HG02571 (cell line): ENCODE measurements around the gene LRCOL1.
"Not testable (repeated sequence)": the region's sequence is repeated elsewhere in the genome, so short reads cannot be mapped to it uniquely, and the experiment has no call there.

Source experiments
- ATAC-seq: cut with Tn5 transposase; IDR thresholded peaks from one replicate; pipeline ENCODE4 v1.9.1; 2021; ENCODE audit warnings: mild to moderate bottlenecking, moderate library complexity; ENCODE audit not compliant: unreplicated experiment

The LRCOL1 gene

DNA sequence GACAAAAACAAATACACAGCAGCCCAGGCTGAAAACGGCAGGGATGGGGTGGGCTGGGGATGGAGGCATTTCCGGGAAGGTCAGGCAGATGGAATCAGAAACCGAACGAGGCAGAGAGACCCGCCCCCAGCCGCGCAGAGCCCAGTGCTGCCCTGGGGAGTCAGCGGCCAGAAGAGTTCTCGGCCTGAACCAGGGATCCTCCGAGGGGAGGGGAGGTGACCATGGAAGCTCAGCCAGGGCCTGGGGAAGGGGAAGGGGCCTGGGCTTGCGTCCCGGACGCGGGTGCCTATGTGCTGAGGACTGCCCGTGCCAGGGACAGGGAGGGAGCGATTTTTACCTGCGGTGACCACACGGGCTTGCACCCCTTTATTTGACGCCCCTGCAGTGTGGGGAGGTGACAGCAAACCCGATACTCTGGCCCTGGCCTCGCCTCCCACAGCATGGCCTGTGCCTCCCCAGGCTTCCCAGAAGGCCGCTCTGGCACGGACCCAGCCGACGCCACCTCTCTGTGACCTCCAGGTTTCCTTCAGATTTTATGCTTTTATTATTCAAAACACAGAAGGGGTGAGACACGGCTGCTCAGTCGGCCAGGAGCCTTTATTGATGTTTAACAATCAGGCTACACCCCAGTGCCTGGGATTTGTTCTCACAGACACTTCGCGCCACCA is 7.7 kb downstream of the LRCOL1 start:
- no peak for ATAC-seq

DNA sequence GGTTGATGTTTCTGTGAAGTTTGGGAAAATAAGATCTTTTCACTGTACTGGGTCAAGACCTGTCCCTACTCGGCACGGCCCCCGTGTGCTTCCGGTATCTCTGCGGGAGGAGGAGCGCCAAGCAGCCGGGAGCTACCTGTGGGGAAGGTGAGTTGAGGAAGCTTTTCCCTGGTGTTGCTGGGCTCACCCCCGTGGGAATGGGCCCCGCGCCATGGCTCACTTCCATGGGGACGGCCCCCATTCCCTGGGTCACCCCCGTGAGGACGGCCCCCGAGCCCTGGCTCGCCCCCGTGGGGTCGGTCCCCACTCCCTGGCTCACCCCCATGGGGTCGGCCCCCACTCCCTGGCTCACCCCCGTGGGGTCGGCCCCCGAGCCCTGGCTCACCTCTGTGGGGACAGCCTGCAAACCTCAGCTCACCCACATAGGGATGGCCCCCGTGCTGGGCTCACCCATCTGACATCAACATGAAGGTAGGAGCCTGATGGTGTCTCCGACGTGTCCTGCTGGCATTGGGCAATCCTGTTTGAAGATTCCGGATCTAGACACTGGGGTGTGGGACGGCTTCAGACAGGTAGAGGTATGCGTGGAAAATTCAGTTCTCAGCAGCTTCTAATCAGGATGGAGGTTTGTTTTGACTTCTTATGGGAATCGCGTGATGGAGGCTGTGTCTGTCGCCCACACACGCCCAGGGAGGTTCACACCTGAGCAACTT is 9.1 kb downstream of the LRCOL1 start:
- no peak for ATAC-seq

DNA sequence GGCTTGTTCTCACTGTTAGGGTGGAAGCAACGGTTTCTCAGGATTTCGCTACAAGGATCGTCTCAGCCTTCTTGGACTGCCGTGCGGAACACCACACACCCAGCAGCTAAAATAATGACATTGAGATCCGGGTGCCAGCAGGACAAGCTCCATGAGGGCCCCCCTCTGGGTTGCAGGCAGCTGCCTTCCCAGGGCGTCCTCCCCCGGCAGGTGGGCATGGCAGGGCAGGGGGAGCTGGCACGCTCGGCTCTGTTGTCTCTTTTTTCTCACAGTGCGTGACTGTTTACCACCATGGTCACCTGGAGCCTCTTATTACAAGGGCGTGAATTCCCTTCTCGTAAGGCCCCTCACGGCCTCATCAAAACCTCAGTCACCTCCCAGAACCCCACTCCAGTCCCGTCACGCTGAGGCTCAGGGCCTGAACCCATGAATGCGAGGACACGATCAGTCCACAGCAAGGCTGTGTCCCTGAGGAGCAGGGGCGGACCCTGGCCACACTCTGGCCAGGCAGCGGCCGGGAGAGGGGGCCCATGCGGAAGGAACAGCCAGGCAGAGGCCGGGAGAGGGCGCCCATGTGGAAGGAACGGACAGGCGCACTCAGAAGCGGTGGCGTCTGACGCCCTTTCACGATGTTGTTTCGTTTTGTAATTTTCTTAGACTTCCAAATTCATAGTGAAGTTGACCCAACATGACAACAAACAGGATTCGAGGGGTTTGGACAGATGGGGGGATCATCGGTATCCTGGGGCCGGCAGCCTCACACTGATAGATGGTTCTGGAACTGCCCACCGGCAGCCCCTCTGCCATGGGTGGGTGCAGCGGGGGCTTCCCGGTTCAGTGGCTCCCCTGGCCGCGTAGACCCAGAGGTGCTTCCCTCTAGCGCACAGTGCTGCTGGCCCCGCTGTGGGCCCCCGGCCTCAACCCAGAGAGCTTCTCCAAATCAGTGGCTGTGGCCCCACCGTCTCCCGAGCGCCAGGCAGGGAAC is 10.0 kb downstream of the LRCOL1 start:
- no peak for ATAC-seq

DNA sequence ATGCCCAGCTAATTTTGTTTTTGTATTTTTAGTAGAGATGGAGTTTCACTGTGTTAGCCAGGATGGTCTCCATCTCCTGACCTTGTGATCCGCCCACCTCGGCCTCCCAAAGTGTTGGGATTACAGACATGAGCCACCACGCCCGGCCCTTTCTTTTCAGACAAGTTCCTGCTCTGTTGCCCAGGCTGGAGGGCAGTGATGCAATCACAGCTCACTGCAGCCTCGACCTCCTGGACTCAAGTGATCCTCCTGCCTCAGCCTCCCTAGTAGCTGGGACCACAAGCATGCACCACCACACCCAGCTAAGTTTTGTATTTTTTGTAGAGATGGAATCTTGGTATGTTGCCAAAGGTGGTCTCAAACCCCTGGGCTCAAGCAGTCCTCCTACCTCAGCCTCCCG is 10.9 kb downstream of the LRCOL1 start:
- ATAC-seq = not testable (repeated sequence)

- no peak for ATAC-seq
Measured at GRCh38 chr12:132597333-132598316, 12.8 kb downstream of the LRCOL1 start.

GRCh38 chr12:132596016-132596415 is 14.4 kb downstream of the LRCOL1 start:
- ATAC-seq = no peak

DNA sequence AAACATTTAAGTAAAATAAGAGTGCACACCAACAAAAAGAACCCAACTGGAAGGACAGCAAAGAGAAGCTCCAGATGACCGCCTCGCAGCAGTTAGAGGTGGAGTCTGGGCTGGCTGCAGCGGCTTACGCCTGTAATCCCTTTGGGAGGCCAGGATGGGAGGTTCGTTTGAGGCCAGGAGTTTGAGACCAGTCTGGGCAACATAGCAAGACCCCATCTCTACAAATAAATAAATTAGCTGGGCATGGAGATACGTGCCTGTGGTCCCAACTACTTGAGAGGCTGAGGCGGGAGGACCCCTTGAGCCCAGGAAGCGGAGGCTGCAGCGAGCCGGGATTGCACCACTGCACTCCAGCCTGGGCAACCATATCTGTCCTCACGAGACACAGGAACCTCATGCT is 15.2 kb downstream of the LRCOL1 start:
- ATAC-seq = no peak

DNA sequence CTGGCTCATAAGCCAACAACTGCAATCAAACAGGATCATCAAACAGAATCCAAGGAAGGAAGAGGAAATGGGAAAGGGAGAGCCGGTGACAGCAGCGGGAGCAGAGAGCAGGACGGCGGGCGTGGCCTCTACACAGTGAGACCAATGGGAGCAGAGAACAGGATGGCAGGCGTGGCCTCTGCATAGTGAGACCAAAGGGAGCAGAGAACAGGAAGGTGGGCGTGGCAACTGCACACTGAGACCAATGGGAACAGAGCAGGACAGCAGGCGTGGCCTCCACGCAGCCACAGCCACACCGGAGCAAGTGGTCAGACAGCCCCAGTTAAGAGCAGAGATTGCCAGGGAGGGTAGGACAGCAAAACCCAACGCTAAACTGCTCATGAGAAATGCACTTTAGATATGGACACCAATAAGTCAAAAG is 16.4 kb downstream of the LRCOL1 start:
- ATAC-seq = no peak

GRCh38 chr12:132593521-132593920 is 16.9 kb downstream of the LRCOL1 start:
- no peak for ATAC-seq

DNA sequence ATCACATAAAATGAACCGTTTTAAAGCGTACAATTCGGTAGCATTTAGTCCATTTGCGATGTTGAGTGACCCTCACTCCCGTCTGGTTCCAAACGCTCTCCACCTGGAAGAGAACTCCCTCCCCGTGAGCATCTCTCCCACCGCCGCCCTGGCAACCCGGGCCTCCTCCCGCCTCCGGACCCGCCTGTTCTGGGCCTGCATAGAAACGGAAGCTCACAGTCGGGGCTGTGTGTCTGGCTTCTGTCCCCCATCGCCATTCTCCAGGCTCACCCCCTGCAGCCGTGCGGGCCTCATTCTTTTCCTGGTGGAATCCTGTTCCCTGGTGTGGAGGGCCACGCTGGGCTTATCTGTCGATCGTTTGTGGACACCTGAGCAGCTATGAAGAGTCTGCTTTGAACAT is 17.3 kb downstream of the LRCOL1 start:
- ATAC-seq = no peak

GRCh38 chr12:132592282-132592970 is 18.0 kb downstream of the LRCOL1 start:
- no peak for ATAC-seq

GRCh38 chr12:132591107-132591935 is 19.1 kb downstream of the LRCOL1 start:
- ATAC-seq = no peak

GRCh38 chr12:132588821-132589669 is 21.3 kb downstream of the LRCOL1 start:
- ATAC-seq = no peak

GRCh38 chr12:132588319-132588718 is 22.1 kb downstream of the LRCOL1 start:
- no peak for ATAC-seq

- no peak for ATAC-seq
Measured at GRCh38 chr12:132587781-132588180, 22.6 kb downstream of the LRCOL1 start.

- ATAC-seq = no peak
Measured at GRCh38 chr12:132586929-132587328, 23.5 kb downstream of the LRCOL1 start.

GRCh38 chr12:132585177-132585576 is 25.2 kb downstream of the LRCOL1 start:
- no peak for ATAC-seq

DNA sequence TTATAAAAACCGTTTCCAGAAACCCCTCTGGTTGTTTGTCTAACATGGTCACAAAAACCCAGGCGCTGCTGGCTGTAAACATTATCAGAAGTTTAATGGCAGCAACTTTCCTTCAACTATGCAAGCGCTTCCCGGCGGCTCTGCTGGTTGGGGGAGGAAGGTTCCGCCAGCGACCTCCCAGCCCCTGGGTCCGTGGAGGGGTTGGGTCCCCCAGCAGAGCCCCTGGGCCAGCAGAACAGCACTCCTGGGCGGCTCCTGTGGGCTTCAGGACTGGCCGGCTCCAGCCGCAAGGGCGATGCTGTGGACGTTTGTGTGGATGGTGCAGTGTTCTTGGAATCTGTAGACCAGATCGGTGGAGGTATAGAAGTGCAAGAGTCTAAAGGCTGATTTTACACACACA is 26.0 kb downstream of the LRCOL1 start:
- no peak for ATAC-seq
